T-helper 9 cell (primary cell): ENCODE data around the gene CTIF.

ENCODE experiments used
- DNase-seq: peaks from one replicate; pipeline ENCODE4 v3.0.0-alpha.2; 2020

CTIF gene

DNA sequence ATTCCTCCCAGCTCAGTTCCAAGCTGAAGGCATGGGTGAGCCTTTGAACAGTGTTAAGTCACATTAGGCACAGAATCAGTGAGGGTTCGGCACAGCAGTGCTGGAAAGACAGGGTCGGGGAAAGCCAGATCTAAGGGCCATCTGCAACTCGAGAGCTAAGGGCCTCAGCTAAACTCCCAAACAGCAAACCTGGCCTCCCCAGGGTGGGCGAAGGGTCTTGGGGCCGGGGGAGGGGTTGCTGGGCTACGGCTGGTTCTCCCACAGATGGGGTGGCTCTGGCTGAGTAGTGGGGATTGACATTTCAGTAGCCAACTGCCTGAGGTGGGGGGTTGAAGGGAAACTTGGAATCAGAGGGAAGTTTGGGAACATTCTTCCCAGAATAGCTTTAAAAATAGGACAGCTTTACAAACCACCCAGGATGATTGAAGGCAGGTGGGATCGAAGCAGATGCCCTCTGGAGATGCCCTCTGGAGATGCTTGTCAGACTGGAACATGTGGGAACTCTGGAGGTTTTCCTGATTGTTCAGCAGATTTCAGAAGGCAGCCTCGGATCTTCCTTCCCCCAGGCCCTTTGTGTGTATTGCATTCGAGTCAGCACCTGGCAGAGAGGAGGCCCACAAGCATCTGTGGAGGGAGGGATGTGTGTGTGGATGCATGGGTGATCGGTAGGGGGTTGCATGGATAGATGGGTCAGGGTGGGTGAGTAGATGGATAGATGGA lies 255.6 kb downstream of the CTIF start:
- DNase-seq, result no peak

DNA sequence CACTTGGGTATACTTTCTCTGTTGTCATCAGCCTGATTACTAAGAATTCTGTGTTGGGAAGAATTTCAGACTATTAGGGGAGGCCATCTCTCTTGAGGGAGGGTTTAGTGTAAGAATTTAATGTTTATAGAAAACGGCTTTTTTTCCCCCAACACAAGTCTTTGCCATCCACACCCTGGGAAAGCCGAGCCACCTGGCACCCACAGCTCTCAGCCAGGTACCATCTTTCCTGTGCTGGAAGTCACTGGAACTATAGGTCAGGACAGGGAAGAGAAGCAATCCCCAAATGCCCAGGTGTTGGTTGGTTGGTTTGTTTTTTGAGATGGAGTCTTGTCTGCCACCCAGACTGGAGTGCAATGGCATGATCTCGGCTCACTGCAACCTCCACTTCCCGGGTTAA lies 256.9 kb downstream of the CTIF start:
- DNase-seq, result no peak

DNA sequence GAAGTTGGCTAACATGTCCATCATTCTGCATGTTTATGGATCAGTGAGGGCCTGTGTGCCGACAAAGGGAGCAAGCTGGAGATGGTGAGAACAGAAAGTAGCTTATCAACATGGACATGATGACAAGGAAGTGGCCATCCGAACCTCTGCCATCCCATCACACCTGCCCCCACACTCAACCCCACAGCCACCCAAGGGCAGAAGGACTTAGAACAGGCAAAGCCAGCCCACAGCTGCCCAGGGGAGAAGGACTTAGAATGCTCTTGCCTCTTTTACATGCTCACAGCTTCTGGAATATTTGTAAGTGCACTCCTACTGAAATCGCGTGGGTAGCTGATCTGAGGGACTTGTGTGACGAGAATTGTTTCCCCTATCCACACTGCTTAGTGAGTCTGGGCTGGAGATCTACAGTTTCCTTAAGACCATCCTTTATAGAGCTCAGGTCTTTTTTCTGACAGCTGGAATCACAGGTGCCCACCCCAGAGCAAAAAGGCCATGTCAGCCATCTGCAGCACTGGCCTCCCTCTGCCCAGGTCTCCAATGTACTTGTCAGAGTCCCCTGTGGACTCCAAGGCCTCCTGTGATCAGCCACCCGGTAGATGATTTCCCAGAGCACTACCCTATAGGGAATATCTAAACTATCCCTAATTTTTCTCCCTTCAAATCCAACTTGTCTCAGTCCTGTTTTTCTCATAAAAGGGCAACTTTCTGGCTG lies 257.8 kb downstream of the CTIF start:
- no peak for DNase-seq

DNA sequence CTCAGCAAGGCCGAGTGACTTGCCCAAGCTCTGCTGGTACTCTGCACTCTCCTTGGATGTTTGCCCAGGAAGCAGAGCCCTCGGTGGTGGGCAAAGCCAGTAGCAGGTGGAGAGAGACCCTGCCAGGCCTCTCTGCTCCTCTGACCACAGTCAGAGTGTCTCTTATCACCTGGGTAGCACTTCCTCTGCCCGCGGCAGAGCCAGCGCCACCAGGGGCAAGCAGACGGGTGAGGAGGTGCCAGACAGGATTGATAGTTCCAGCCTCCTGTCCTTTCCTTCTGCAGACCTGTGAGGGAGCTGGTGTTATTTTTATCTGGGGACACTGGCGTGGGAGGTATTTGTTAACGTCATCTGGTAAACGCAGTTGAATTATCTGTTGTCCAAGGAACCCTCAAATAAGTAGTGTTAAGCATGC lies 259.0 kb downstream of the CTIF start:
- no peak for DNase-seq

DNA sequence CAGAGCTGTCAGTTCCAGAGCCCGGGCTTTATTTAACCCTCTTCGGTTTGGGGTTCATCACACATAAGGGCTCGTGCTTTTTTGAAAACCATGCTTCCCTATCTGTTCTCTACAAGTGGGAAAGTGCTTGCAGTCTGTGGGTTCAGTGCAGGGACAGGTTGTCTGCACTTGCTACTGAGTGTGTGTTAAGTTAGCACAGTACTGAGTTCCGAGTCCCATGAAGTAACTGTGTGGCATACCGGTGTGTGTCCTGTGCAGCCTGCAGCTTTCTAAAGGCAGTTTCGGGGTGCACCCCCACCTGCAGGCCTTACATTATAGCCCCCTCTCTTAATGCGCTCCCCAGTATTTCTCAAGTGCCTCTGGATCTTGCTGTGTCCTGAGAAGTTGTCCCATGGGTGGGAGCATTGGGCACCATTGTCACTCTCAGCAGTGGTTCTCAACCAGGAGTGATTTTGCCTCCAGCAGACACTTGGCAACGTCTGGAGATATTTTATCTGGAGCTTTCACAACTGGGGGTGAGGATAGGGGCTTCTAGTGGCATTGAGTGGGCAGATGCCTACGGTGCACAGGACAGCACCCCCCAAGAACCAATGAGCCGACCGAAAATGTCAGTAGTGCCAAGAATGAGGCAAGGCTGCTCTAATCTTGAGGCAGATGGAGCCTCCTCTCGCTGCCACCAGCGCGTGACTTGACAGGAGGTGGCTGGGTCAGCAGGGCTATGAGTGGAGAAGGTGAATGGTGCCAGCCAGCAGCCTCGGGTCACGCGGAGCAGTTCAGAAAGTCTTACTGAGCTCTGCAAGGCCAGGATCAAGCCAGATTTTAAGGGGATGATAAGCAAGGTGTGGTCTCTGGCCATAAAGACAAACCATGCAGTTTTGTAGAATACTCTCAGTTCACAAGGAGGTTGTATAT lies 259.8 kb downstream of the CTIF start:
- no peak for DNase-seq

DNA sequence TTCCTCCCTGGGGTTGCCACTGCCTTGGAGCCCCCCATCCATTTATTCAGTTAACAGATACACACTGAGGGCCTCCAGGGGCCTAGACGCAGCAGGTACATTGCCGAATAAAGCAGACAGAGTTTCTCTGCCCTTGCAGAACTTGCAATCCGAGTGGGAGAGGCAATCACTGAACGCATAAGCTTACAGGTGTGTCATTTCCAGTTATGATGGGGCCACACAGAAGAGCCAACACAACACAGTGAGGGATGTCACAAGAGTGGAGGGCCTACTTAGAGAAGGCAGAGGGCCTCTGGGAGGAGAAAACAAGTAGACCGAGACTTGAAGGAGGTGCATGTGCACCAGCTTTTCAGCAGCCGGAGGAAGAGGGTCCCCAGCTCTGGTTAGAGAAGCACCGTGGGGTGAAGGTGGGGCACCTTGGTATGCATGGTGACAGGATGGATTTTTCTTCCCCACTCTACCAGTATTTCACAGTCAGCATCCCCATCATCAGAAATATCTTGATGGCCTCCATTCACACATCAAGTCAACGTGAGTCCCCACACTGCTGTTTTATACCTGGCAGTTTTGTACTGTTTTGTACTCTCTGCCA lies 261.0 kb downstream of the CTIF start:
- no peak for DNase-seq

DNA sequence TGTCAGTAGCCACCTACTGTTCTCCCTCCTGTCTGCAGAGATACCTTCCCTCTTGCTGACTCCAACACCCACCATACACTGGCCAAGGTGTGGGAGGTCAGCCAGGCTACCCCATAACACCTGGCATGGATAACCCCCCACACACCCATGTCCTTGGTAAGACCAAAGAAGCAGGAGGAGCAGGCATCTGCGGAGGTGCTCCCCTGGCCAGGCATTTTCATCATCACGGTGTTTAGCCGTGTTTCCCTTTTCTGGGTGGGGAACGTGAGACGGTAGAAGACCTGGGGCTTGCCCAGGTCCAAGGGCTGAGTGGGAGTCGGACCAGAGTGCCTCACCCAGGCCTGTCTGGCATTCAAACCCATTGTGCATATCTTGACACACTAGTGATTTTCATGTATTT lies 261.6 kb downstream of the CTIF start:
- no peak for DNase-seq

DNA sequence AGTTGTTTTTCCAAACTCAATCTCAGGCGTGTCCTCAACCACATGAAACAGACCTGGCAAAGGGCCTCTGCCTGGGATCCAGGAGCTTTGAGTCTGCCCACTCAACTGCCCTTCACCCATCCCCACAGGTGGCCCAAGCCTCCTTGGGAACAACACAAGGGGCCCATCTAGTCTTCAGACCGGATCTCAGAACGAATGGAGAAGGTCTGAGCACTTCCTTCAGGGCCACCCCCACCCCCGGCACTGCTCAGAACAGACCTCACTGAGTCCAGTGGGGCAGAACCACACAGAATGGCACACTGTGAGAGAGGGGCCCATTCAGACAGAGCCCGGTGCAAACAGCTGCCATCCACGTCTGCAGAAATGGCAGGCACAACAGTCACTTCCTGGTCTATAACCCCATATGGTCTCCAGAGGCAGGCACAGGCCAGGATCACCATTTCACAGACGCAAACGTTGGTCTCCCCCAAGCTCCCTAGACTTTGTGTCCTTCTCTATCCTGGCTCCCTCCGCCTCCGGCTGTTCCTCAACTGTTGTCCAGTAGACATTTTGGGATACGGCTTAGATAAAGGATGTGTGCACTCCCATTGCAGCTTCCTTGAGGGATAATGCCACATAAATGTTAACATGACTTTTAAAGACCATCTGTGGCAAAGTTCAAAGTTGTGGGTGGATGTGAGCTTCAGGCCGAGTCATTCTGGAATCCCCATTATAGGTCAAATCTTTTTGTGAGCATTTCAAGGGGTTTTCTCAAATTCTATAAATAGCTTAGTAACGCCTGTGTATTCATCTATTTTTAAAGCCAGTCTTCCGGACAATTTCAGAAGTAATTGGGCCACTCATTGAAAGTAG lies 262.3 kb downstream of the CTIF start:
- DNase-seq, result no peak

DNA sequence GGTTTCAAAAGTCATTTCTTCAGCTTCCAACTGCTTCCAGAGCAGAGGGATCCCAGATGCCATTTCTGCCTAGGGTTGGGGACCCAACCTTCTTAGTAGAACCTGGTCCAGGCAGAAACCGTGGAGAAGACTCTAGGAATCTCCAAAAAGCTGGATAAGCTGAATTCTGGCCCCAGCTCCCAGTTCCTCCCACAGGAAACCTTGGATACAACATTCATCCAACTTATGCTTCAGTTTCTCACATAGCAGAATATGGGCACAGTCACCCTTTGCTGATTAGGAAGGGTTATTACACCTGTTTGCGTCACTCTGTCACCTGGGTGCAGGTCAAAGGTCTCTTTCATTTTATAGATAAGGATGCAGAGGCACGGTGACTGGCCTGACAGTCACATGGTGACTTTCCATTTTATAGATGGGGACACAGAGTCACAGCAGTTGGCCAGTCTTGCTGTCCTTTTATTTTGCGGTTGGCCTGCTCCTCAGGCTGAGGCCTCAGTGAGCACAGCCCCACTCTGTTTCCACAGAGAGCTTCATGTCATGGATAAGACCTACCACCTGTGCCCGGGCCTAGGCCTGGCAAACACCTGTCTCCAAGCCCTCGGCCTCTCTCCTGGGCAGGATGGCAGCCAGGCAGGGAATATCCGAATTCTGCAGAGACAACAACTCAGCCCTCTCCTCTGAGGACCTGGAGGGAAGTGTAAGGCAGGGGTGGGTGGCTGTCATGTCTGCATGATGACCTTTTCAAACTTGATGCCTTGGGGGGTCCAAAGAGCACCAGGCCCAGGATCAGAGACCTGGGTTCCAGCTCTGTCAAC lies 263.1 kb downstream of the CTIF start:
- no peak for DNase-seq

DNA sequence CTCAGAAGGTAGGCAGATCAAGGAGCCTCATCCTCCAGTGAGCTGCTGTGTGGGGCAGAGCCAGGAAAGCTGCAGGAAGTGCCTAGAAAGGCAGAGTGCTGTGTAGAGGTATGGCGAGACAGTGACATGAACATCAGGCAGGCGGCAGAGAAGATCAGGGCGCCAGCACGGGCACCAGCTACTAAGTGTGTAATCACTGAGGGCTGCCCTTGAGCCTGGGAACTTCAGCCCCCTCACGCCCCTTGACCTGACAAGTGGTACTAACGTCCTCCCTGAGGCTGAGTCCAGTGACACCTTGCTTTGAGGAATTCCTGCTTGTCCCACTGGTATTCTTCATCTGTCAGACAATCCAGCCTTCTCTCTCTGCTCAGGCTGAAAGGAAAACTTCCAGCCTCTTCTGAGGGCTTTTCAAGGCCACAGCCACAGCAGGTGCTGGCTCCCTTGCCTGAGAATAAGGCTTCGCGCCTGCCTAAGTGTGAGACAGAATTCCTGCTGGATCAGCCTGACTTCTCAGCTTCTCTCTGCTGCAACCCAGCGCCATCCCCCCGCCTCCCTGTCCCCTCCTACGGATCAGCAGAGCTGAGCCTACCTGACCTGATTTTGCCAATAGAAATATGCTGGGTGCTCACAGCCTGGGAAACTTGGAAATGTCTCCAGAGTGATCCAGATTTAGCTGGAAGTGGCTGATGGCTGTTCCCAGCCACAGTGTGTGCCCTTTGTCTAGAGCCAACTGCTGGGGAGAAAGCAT lies 263.9 kb downstream of the CTIF start:
- no peak for DNase-seq

DNA sequence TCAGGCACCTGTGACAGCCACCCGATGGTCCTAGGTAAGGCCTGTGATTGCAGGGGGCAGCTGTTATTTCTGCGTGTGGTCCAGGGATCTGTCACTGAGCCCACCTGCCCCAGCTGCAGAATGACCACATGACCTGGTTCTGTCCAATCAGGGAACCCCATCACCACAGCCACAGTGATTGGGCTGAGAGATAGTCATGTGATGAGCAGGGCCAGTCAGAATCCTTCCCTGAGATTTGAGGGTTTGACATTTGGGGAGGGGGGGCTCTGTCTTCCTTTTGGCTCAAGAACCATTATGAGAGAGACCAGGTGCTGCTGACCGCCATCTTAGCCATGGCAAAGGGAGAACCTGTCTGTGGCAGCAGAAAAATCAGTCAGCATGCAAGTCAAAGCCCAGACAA lies 264.7 kb downstream of the CTIF start:
- DNase-seq, result no peak

DNA sequence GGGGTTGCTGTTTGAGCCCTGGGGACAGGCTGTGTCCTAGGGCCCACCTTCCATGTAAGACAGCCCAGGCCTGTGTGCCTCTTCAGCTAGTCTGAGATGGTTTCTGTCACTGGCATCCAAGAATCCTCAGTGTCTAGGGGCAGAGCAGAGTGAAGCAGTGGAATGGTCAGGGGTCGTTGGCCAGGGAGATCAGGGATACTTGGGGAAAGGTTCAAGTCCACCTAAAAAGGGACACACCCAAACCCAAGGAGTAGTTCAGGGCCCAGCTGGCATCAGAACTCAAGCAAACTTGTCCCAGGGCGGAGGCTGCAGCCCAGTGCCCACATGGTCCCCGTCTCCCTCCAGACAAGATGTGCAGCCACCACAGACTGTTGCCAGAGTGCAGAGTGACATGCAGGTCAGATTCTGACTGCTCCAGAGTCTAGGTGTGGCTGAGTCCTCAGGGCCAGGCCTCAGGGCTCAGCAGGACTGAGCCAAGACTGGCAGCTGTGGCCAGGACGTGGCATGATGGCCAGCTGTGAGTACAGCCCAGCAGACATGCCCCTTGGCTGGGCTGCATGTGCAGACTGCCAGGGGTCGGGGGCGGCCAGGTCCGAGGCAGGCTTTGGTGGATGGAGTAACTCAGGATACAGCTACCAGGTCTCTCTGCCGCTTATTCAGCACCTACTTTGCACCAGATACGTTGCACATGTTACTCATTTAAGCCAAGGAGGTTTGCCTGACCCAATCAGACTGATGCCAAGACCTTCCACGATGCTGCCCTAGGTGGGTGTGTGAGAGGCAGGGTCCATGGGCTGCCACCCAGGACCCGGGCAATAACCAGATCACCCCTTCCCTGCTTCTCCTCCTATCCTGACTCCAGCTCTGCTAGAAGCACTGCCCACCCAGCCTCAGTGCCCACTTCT lies 265.4 kb downstream of the CTIF start:
- DNase-seq, result no peak

DNA sequence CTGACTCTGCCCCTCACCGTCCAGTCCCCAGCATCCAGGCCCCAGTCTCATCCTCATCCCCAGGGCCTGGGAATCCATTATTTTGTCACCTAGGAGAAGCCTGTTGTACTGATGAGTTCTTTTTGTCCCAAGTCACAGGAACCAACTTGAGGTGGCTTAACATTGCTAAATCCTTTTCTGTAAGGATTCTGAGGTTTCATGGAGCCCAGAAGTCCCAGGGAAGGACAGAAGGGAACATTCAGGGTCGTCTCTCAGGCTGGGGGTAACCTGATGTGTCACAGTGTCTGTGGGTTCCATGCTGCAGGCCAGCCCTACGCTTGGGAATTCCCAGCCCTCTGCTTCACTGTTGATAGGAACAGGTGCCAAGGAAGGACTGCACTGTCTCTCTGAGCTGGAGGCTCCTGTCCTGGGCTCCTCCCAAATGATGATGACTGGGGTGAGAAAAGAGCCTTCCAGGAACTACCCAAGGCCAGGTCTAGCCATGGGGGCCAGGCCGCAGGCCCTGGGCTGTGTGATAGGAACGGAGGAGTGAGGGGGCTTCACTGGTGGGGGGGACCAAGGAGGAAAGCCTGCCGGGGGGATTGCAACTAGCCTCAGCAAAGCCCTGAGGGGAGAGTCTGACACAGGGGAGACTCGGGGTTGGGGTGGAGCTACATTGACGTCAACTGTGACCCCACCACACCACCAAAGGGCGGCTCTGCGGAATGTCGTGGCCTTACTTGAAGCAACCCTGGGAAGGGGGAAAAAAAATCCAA lies 266.2 kb downstream of the CTIF start:
- no peak for DNase-seq

DNA sequence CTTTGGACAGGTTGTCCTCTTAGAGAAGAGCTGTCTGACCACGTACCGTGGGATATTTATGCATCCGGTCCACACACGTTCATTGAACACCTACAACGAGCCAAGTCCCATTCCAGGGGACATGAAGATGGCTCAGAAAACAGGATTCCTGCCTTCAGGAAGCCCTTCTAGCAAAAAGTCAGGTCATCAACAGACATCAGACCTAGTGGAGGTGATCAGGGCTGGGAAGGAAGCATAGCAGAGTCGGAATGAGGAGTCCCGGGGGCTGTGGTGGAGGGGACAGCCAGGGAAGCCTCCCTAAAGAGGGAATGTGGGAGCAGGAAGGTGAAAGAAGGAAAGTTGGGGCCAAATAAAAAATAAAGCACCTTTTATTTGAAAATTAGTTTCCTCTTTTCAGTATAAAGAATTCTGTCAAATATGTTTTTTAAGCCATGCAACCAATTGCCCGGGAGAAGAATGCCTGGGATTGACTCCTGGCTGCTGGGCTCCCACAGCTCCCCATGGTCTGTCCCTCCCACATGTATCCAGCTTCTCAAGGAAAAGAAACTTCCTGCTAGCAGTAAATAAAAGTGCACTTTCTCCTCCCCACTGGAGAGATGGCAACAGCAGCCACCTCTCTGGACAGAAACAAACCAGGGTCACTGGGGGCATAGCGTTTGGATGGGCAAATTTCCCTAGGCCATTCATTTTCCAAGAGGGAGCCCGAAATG lies 267.1 kb downstream of the CTIF start:
- no peak for DNase-seq

DNA sequence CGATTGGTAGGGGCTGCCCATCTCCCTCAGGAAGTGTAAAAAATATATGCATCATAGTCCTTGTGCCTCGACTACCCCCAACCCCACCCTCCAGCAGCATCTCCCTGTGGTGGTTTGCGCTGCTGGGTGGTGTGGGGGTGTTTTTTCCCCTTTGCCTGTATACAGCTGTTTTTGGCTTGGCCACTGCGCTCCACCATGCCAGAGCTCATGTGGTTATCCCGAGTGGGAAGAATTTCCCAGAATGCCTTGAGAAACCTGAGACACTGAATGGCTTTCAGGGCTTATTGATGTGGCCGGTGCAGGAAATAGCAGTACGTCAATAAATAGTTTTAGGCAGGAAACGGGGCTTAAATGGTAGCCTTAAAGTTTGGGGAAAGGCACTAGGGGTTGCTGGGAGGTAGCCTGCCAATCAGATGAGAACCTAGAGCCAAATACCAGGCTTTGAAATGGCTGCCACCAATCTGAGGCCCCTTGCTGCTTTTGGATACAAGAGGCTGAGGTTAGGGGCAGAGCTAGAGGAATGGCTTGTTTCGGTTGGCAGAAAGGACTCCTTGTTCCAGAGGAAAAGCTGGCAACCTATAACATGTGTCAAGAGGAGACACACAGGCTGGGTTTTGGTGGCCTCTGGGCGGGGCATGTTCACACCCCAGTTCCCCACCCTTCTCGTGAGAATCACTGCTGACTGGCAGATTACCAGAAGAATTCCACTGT lies 267.9 kb downstream of the CTIF start:
- DNase-seq, result peak; percentile 19

DNA sequence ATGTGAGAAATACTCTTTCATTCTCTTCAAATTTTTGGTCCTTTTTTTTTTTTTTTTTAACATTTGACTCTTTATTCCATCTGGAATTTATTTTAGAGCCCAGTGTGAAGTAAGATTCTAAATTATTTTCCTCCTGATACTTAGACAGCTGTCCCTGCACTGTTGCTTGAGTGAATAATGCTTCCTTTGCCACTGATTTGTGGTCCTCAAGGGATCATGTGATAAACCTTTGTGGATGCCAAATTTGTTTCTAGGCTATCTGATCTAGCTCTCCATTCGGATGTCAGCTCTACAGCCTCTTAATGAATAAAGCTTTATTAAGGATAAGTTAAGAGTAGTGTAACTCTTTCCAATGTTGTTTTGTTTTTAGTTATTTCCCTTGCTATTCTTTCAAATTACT lies 269.6 kb downstream of the CTIF start:
- no peak for DNase-seq

DNA sequence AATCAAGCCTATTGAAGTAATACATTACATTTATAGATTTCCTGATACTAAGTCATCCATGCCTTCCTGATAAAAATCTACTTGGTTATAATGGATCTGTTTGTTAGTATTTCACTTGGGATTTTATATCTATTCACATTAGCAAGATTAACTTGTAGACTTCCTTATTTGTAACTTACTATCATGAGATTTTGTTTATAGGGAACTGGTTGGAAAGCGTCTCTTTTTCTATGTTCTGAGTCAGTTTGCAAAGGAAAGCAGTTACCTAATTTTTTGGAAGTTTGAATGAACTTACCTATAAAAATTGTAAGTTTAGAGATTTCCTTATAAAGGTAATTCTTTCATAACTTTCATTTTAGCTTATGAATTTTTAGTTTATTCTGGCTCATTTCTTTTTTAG lies 270.5 kb downstream of the CTIF start:
- no peak for DNase-seq
